GM23338 (cell line): ENCODE results near the gene MICAL1. TPM values are rescaled to one million over a fixed set of nuclear protein-coding genes. Genes with fewer than 3 reads are reported as not detected.

ENCODE experiments used
- ATAC-seq: fragments of 200-7000 bp; cut with Tn5 transposase; 3 replicates; pipeline ENCODE4 v1.9.1; 2020
- DNase-seq: peaks from one replicate; pipeline ENCODE4 v3.0.0-alpha.2; 2015; ENCODE audit warnings: low spot score
- H2AFZ ChIP-seq: fragments of 200-600 bp; sonication (generic); 2 replicates; pipeline ENCODE4 v1.8.0; 2016; ENCODE audit warnings: antibody characterized with exemption, mild to moderate bottlenecking, moderate library complexity
- H3F3A ChIP-seq: fragments of 200-600 bp; sonication (generic); replicated peaks from 2 replicates; pipeline ENCODE4 v1.8.0; 2017; ENCODE audit warnings: antibody characterized with exemption, mixed run types, low read depth
- H3K27ac ChIP-seq: fragments of 200-600 bp; sonication (generic); 2 replicates; pipeline ENCODE4 v1.6.1; 2016; ENCODE audit warnings: low read depth
- H3K27me3 ChIP-seq: fragments of 200-600 bp; sonication (generic); 2 replicates; pipeline ENCODE4 v1.8.0; 2016; ENCODE audit warnings: mild to moderate bottlenecking, mixed run types, moderate library complexity; ENCODE audit not compliant: insufficient read depth
- H3K36me3 ChIP-seq: fragments of 200-600 bp; sonication (generic); 2 replicates; pipeline ENCODE4 v1.8.0; 2016; ENCODE audit warnings: mild to moderate bottlenecking; ENCODE audit not compliant: insufficient read depth
- H3K4me1 ChIP-seq: fragments of 200-600 bp; sonication (generic); 2 replicates; pipeline ENCODE4 v1.8.0; 2016; ENCODE audit warnings: mild to moderate bottlenecking, moderate library complexity; ENCODE audit not compliant: insufficient read depth
- H3K4me2 ChIP-seq: fragments of 200-600 bp; sonication (generic); 2 replicates; pipeline ENCODE4 v1.7.1; 2017; ENCODE audit warnings: mixed run types
- H3K4me3 ChIP-seq: fragments of 200-600 bp; sonication (generic); 2 replicates; pipeline ENCODE4 v1.6.1; 2016; ENCODE audit warnings: mixed run types
- H3K79me2 ChIP-seq: fragments of 200-600 bp; sonication (generic); replicated peaks from 2 replicates; pipeline ENCODE4 v1.8.0; 2017; ENCODE audit warnings: mild to moderate bottlenecking; ENCODE audit not compliant: insufficient read depth
- H3K9me2 ChIP-seq: fragments of 200-600 bp; sonication (generic); 2 replicates; pipeline ENCODE4 v1.8.0; 2017; ENCODE audit not compliant: insufficient read depth
- H4K20me1 ChIP-seq: fragments of 200-600 bp; sonication (generic); replicated peaks from 2 replicates; pipeline ENCODE4 v1.8.0; 2017; ENCODE audit warnings: mild to moderate bottlenecking; ENCODE audit not compliant: insufficient read depth
- H3K27ac Mint-ChIP-seq: 2 replicates; pipeline ENCODE4 v1.8.0; 2020; ENCODE audit warnings: inconsistent platforms, mild to moderate bottlenecking, moderate library complexity, mixed read lengths
- H3K27me3 Mint-ChIP-seq: 3 replicates; pipeline ENCODE4 v1.8.0; 2022; ENCODE audit warnings: low read depth, mild to moderate bottlenecking, moderate library complexity, mixed read lengths, inconsistent platforms; ENCODE audit not compliant: insufficient read depth, poor library complexity
- H3K36me3 Mint-ChIP-seq: 3 replicates; pipeline ENCODE4 v1.8.0; 2021; ENCODE audit warnings: low read depth, mild to moderate bottlenecking, inconsistent platforms, moderate library complexity, mixed read lengths
- H3K4me1 Mint-ChIP-seq: 3 replicates; pipeline ENCODE4 v1.8.0; 2020; ENCODE audit warnings: mild to moderate bottlenecking, inconsistent platforms, mixed read lengths
- H3K4me3 Mint-ChIP-seq: 3 replicates; pipeline ENCODE4 v1.8.0; 2021; ENCODE audit warnings: moderate library complexity, mild to moderate bottlenecking, inconsistent platforms, mixed read lengths
- H3K9me3 Mint-ChIP-seq: 3 replicates; pipeline ENCODE4 v1.8.0; 2020; ENCODE audit warnings: moderate library complexity, mild to moderate bottlenecking, inconsistent platforms, mixed read lengths
- ETS1 ChIP-seq: IDR thresholded peaks from 2 replicates; pipeline ENCODE4 v1.6.1; 2016; ENCODE audit warnings: antibody characterized with exemption
- EZH2 ChIP-seq: fragments of 200-600 bp; sonication (generic); IDR thresholded peaks from one replicate; pipeline ENCODE4 v1.8.0; 2017; ENCODE audit warnings: antibody characterized with exemption, mild to moderate bottlenecking, low read depth; ENCODE audit not compliant: unreplicated experiment
- EZH2phosphoT487 ChIP-seq: fragments of 200-600 bp; sonication (generic); IDR thresholded peaks from one replicate; pipeline ENCODE4 v1.8.1; 2018; ENCODE audit warnings: antibody characterized with exemption; ENCODE audit not compliant: unreplicated experiment
- JUNB ChIP-seq: IDR thresholded peaks from one replicate; pipeline ENCODE4 v1.6.1; 2016; ENCODE audit warnings: antibody characterized with exemption; ENCODE audit not compliant: unreplicated experiment
- NANOG ChIP-seq: IDR thresholded peaks from 2 replicates; pipeline ENCODE4 v1.6.1; 2016; ENCODE audit warnings: antibody characterized with exemption, borderline replicate concordance
- STAT1 ChIP-seq: IDR thresholded peaks from one replicate; pipeline ENCODE4 v1.6.1; 2016; ENCODE audit warnings: antibody characterized with exemption; ENCODE audit not compliant: unreplicated experiment
- ZNF114 ChIP-seq: fragments of 250-450 bp; sonication (Bioruptor Pico); IDR thresholded peaks from 2 replicates; pipeline ENCODE4 v1.5.0; 2020; ENCODE audit warnings: mild to moderate bottlenecking, moderate library complexity
- ZNF331 ChIP-seq: fragments of 250-450 bp; sonication (Bioruptor Pico); IDR thresholded peaks from 2 replicates; pipeline ENCODE4 v1.5.0; 2020; ENCODE audit warnings: low read depth, mild to moderate bottlenecking, moderate library complexity
- ZNF462 ChIP-seq: fragments of 250-450 bp; sonication (Bioruptor Pico); IDR thresholded peaks from 2 replicates; pipeline ENCODE4 v1.5.0; 2020; ENCODE audit warnings: mild to moderate bottlenecking, moderate library complexity
- polyA plus RNA-seq: library from polyadenylated mRNA; unstranded; fragments of >200 nt; fragmentation: Nextera tagmentation; extraction: Ambion mirVana; gene quantifications from 2 replicates; pipeline ENCODE4 v1.2.1, GENCODE V29; 2016
- total RNA-seq: library from RNA; depleted of rRNA; stranded (reverse); fragments of >200 nt; shearing (Covaris generic); gene quantifications from 2 replicates; pipeline ENCODE4 v1.2.3, GENCODE V29; 2014
- TF ChIP-seq, protein P1 (sequence below), 2 experiments: fragments of 200-600 bp in 1 of 2; sonication (generic) in 1 of 2; conservative IDR thresholded peaks; 2 replicates each; pipeline versions ENCODE4 v1.5.1 to v1.6.1; 2016 to 2017; ENCODE audit warnings: antibody characterized with exemption in 2 of 2, low read depth in 2 of 2, mild to moderate bottlenecking in 2 of 2, moderate library complexity in 1 of 2
- TF ChIP-seq, protein P2 (sequence below): IDR thresholded peaks from one replicate; pipeline ENCODE4 v1.6.1; 2018; ENCODE audit warnings: antibody characterized with exemption; ENCODE audit not compliant: unreplicated experiment

Gene MICAL1
- total and polyA plus RNA-seq, 2 experiments from 2014 or later = 27.8 to 77.8 TPM

DNA sequence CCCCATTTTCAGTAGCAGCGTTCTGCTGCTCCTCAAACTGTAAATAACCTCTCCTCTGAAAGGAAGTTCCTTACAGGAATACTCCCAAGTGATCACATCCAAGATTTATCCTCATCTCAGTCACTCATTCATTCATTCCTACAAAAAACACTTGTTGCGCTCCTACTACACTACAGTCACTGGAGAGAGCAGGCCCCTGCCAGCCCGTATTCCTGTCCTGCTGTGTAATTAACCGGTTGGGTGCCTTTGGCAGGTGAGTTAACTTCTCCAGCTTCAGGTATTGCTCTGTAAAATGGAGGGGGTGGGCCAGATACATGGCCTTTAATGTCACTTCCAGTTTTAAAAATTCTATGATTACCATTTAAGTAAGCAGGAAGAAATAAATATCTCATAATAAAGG, 42.5 kb upstream of the MICAL1 start:
- Histone ChIP-seq H3K4me2 (no peak overlapping the region), H3F3A (no peaks in the 10 kb centered on the region), H3K27me3 (no peaks in the 10 kb centered on the region), H2AFZ (peak overlapping the region; percentile 39; the same call in 1 of the 2 replicates), H3K9me2 (peaks cover 9% of the 10 kb centered on the region; the same call in 1 of the 2 replicates), H3K27ac (no peak overlapping the region), H3K79me2 (no peaks in the 10 kb centered on the region), H3K4me3 (no peak overlapping the region), H4K20me1 (no peaks in the 10 kb centered on the region), H3K36me3 (no peaks in the 10 kb centered on the region), H3K4me1 (peaks cover 20% of the 10 kb centered on the region)
- Mint-ChIP-seq H3K9me3 (no peaks in the 10 kb centered on the region), H3K27me3 (peaks cover 5% of the 10 kb centered on the region), H3K36me3 (no peaks in the 10 kb centered on the region), H3K4me1 (peaks cover 46% of the 10 kb centered on the region), H3K27ac (no peak overlapping the region), H3K4me3 (no peak overlapping the region)
- no peak for TF ChIP-seq EZH2phosphoT487
- TF ChIP-seq, protein P1, sequence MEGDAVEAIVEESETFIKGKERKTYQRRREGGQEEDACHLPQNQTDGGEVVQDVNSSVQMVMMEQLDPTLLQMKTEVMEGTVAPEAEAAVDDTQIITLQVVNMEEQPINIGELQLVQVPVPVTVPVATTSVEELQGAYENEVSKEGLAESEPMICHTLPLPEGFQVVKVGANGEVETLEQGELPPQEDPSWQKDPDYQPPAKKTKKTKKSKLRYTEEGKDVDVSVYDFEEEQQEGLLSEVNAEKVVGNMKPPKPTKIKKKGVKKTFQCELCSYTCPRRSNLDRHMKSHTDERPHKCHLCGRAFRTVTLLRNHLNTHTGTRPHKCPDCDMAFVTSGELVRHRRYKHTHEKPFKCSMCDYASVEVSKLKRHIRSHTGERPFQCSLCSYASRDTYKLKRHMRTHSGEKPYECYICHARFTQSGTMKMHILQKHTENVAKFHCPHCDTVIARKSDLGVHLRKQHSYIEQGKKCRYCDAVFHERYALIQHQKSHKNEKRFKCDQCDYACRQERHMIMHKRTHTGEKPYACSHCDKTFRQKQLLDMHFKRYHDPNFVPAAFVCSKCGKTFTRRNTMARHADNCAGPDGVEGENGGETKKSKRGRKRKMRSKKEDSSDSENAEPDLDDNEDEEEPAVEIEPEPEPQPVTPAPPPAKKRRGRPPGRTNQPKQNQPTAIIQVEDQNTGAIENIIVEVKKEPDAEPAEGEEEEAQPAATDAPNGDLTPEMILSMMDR (conservative IDR thresholded peaks at IDR 0.05; ENCODE audit: low read depth in 2 of 2) = no peak
- no peak for TF ChIP-seq ZNF331
- no peak for TF ChIP-seq ZNF114 (CRISPR knock-in tag)
- TF ChIP-seq ETS1 = no peak
- TF ChIP-seq, protein P2, sequence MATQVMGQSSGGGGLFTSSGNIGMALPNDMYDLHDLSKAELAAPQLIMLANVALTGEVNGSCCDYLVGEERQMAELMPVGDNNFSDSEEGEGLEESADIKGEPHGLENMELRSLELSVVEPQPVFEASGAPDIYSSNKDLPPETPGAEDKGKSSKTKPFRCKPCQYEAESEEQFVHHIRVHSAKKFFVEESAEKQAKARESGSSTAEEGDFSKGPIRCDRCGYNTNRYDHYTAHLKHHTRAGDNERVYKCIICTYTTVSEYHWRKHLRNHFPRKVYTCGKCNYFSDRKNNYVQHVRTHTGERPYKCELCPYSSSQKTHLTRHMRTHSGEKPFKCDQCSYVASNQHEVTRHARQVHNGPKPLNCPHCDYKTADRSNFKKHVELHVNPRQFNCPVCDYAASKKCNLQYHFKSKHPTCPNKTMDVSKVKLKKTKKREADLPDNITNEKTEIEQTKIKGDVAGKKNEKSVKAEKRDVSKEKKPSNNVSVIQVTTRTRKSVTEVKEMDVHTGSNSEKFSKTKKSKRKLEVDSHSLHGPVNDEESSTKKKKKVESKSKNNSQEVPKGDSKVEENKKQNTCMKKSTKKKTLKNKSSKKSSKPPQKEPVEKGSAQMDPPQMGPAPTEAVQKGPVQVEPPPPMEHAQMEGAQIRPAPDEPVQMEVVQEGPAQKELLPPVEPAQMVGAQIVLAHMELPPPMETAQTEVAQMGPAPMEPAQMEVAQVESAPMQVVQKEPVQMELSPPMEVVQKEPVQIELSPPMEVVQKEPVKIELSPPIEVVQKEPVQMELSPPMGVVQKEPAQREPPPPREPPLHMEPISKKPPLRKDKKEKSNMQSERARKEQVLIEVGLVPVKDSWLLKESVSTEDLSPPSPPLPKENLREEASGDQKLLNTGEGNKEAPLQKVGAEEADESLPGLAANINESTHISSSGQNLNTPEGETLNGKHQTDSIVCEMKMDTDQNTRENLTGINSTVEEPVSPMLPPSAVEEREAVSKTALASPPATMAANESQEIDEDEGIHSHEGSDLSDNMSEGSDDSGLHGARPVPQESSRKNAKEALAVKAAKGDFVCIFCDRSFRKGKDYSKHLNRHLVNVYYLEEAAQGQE = no peak
- TF ChIP-seq EZH2 = no peak
- no peak for TF ChIP-seq STAT1
- TF ChIP-seq JUNB = no peak
- no peak for TF ChIP-seq NANOG
- no peak for TF ChIP-seq ZNF462
- DNase-seq (no peak), ATAC-seq (peak; percentile 68)
